Gastroesophageal sphincter (tissue), 4 donors: ENCODE data around the gene CHRM2. TPM values are rescaled to one million over a fixed set of nuclear protein-coding genes. Genes with fewer than 3 reads are reported as not detected.

Experiments used
- ATAC-seq: fragments of 150-250 bp; one replicate; pipeline ENCODE4 v1.9.1; 2016; ENCODE audit warnings: mild to moderate bottlenecking, moderate library complexity
- H3K27ac ChIP-seq, 4 donors: fragments of 200-600 bp; sonication (generic) in 3 of 4; 1 replicate in 3 of 4; 2 replicates in 1 of 4; pipeline ENCODE4 v1.5.1; 2016 to 2019
- H3K27me3 ChIP-seq: fragments of 200-600 bp; sonication (generic); one replicate; pipeline ENCODE4 v1.5.1; 2019
- H3K36me3 ChIP-seq, 2 donors: fragments of 200-600 bp; sonication (generic); one replicate each; pipeline ENCODE4 v1.5.1; 2019; ENCODE audit warnings: control low read depth in 1 of 2
- H3K4me1 ChIP-seq, 3 donors: fragments of 200-600 bp; sonication (generic); 1 replicate in 2 of 3; 2 replicates in 1 of 3; pipeline ENCODE4 v1.5.1; 2016 to 2019; ENCODE audit warnings: control low read depth in 2 of 3
- H3K4me3 ChIP-seq, 2 donors: fragments of 200-600 bp; sonication (generic); one replicate each; pipeline ENCODE4 v1.5.1; 2019; ENCODE audit warnings: mild to moderate bottlenecking in 1 of 2, moderate library complexity in 1 of 2
- H3K9me3 ChIP-seq, 3 donors: fragments of 200-600 bp; sonication (generic); one replicate each; pipeline ENCODE4 v1.5.1; 2017 to 2019; ENCODE audit warnings: control low read depth in 2 of 3
- EP300 ChIP-seq: sonication (generic); formaldehyde crosslinking; IDR thresholded peaks from one replicate; pipeline ENCODE4 v1.6.1; 2017; ENCODE audit warnings: antibody characterized with exemption, mild to moderate bottlenecking
- POLR2A ChIP-seq, 2 donors: fragments of 450-650 bp; IDR thresholded peaks; one replicate each; pipeline ENCODE4 v1.6.1; 2017; ENCODE audit warnings: antibody characterized with exemption in 2 of 2, mild to moderate bottlenecking in 2 of 2, moderate library complexity in 1 of 2
- POLR2AphosphoS5 ChIP-seq: sonication (generic); formaldehyde crosslinking; IDR thresholded peaks from one replicate; pipeline ENCODE4 v1.6.1; 2017; ENCODE audit warnings: antibody characterized with exemption
- WGBS, 2 donors: methylation state at CpG; one replicate each; pipeline ENCODE4 v1.1.5; 2018; ENCODE audit warnings: low coverage in 1 of 2; 5-methylcytosine and 5-hydroxymethylcytosine counted together
- total RNA-seq, 4 donors: library from RNA; depleted of rRNA; stranded (reverse); fragments of >200 nt; gene quantifications; one replicate each; pipeline ENCODE4 v1.1.0, GENCODE V29; 2016
- TF ChIP-seq, protein P1 (sequence below), 4 experiments: fragments of 200-600 bp in 2 of 4; fragments of 450-650 bp in 2 of 4; sonication (generic) in 1 of 4; IDR thresholded peaks; one replicate each; pipeline ENCODE4 v1.5.1; 2017 to 2019; ENCODE audit warnings: antibody characterized with exemption in 4 of 4, mild to moderate bottlenecking in 2 of 4, moderate library complexity in 2 of 4

Gene CHRM2
- total RNA-seq, 4 donors from 2014 or later = 11.5 to 130 (median 65.3) TPM

DNA sequence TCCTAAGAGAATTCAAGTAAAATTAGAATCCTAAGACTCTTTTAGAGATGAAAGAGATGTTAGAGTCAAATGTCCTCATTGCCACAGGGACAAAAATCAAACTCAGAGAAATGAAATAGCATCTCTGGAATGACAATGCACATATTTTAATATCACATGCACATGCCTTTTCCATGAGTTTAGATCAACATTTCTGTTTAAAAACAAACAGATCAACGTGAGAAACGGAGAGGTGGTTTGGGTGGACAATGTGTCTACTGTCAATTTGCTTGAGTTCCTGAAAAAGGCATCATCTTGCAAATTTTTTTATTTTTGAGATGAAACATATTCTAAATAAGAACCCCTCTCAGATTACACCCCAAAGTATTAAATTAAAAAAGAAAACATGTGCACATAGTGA lies 130.0 kb downstream of the CHRM2 start:
- Histone ChIP-seq H3K4me3 (no peak overlapping the region), H3K36me3 (no peaks in the 10 kb centered on the region), H3K27me3 (no peaks in the 10 kb centered on the region), H3K4me1 (peaks cover 0 to 30% (median 2%) of the 10 kb centered on the region in 3 donors), H3K9me3 (no peaks in the 10 kb centered on the region), H3K27ac (no peak overlapping the region)
- TF ChIP-seq POLR2AphosphoS5 (no peak), POLR2A (IDR thresholded peaks at IDR 0.05) (no peak), EP300 (no peak)
- TF ChIP-seq, protein P1, sequence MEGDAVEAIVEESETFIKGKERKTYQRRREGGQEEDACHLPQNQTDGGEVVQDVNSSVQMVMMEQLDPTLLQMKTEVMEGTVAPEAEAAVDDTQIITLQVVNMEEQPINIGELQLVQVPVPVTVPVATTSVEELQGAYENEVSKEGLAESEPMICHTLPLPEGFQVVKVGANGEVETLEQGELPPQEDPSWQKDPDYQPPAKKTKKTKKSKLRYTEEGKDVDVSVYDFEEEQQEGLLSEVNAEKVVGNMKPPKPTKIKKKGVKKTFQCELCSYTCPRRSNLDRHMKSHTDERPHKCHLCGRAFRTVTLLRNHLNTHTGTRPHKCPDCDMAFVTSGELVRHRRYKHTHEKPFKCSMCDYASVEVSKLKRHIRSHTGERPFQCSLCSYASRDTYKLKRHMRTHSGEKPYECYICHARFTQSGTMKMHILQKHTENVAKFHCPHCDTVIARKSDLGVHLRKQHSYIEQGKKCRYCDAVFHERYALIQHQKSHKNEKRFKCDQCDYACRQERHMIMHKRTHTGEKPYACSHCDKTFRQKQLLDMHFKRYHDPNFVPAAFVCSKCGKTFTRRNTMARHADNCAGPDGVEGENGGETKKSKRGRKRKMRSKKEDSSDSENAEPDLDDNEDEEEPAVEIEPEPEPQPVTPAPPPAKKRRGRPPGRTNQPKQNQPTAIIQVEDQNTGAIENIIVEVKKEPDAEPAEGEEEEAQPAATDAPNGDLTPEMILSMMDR (IDR thresholded peaks at IDR 0.05) = no peak
- ATAC-seq = no peak
- WGBS, 2 donors = 50 to 54% methylated on average over 2 of the region's 2 CpGs

DNA sequence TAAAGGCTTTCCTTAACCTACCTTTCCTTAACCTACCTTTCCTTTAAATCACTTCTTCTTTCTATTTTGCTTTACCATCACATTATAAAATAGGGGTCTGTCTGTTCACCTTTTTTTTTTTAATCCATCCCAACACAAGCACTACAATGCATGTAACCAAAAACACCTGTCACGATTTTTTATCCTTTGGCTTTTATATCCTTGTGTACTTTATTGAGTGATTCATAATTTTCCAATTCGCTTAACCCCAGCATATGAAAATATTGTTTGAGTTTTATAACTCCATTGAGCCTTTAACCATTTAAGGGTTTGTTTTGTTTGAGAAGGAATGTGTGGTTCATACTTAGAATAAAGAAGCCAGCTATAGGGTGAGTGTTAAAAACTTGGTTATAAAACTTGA lies 132.2 kb downstream of the CHRM2 start:
- Histone ChIP-seq H3K27ac (no peak overlapping the region), H3K9me3 (no peaks in the 10 kb centered on the region), H3K36me3 (no peaks in the 10 kb centered on the region), H3K27me3 (no peaks in the 10 kb centered on the region), H3K4me3 (no peak overlapping the region), H3K4me1 (peaks cover 0 to 38% (median 2%) of the 10 kb centered on the region in 3 donors)
- no peak for ATAC-seq
- TF ChIP-seq EP300 (no peak), POLR2A (IDR thresholded peaks at IDR 0.05) (no peak), POLR2AphosphoS5 (no peak)
- TF ChIP-seq, protein P1 (IDR thresholded peaks at IDR 0.05) = no peak
- WGBS, 2 donors = 28 to 42% methylated on average over 2 of the region's 2 CpGs

DNA sequence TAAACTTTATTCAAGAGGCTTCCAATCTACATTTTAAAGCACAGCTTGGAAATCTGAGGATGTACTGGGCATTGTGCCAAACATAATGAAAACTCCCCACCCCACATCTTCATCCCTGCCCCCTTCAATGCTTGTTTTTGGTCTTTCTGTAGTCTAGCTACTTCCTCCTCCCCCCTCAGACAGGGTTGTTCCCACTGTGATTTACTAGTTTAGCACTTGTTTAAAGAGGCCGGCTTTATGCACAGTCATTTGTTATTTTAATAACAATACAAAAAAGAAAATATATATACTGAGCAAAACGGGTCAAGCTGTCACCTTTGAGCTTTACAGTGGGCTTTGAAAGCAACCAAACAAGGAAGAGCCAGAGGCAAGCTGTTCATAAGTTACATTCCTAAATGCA lies 132.6 kb downstream of the CHRM2 start:
- Histone ChIP-seq H3K4me3 (no peak overlapping the region), H3K27ac (peak overlapping the region in 3 of 4 donors; percentile 2 to 39 (median 23)), H3K36me3 (no peaks in the 10 kb centered on the region), H3K27me3 (no peaks in the 10 kb centered on the region), H3K9me3 (no peaks in the 10 kb centered on the region), H3K4me1 (peaks cover 0 to 43% (median 6%) of the 10 kb centered on the region in 3 donors)
- ATAC-seq = no peak
- 5 to 14% methylated on average over 2 of the region's 2 CpGs for WGBS, 2 donors
- TF ChIP-seq, protein P1 (IDR thresholded peaks at IDR 0.05) = no peak
- TF ChIP-seq EP300 (no peak), POLR2A (IDR thresholded peaks at IDR 0.05) (no peak), POLR2AphosphoS5 (no peak)

DNA sequence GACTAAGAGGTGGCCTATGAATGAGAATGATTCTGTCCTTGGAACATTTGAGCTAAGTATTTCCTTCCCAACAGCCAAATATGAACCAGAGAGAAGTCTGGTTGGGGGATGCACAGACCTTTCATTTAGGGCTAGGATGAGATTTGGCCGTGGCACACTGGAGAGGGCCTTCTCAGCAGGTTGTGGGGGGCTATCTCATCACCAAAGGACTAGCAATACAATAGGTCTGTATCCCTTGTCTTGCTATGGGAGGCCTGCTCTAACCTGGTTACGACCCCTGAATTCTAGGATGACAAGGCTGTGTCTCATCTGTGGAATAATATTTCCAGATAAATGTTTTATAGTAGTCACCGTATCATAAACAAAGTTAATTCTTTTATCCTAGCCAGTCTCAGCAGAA lies 133.0 kb downstream of the CHRM2 start:
- no peak for TF ChIP-seq POLR2A (IDR thresholded peaks at IDR 0.05)
- TF ChIP-seq EP300 = no peak
- TF ChIP-seq POLR2AphosphoS5 = no peak
- TF ChIP-seq, protein P1 (IDR thresholded peaks at IDR 0.05) = no peak
- H3K27ac ChIP-seq = peak overlapping the region; percentile 2 to 39 (median 29)
- H3K36me3 ChIP-seq = no peaks in the 10 kb centered on the region
- WGBS, 2 donors = 49 to 70% methylated on average over 2 to 3 of the region's 3 CpGs
- ATAC-seq = no peak
- H3K27me3 ChIP-seq = no peaks in the 10 kb centered on the region
- H3K4me1 ChIP-seq = peaks cover 0 to 47% (median 7%) of the 10 kb centered on the region in 3 donors
- H3K4me3 ChIP-seq = no peak overlapping the region
- H3K9me3 ChIP-seq = no peaks in the 10 kb centered on the region

DNA sequence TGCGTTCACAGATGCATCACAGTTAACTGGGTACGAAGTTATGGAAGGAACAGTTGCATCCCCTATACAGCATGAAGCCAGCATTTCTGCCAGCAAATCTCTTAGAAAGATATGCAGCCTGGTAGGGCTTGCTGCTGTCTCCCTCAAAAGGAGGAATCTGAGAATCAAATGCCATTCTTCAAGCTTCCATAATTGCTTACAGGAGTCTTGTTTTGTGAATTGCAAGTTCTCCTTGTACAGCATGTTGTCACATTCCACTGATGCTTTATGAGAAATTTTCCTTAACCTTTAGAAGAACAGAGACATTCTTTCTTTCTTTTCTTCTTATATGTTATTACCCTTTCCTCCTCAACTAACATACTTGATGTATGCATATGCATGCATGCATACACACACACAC lies 134.6 kb downstream of the CHRM2 start:
- Histone ChIP-seq H3K4me3 (no peak overlapping the region), H3K4me1 (peaks cover 0 to 46% (median 15%) of the 10 kb centered on the region in 3 donors), H3K36me3 (no peaks in the 10 kb centered on the region), H3K27me3 (no peaks in the 10 kb centered on the region), H3K9me3 (no peaks in the 10 kb centered on the region), H3K27ac (peak overlapping the region in 2 of 4 donors; percentile 28 to 43)
- 70% methylated on average over 2 of the region's 2 CpGs; no CpG with 5 or more reads in 1 of the 2 donors for WGBS, 2 donors
- TF ChIP-seq POLR2A (IDR thresholded peaks at IDR 0.05) = no peak
- TF ChIP-seq, protein P1 (IDR thresholded peaks at IDR 0.05) = no peak
- TF ChIP-seq EP300 = no peak
- TF ChIP-seq POLR2AphosphoS5 = no peak
- no peak for ATAC-seq
